Brain microvascular endothelial cell (primary cell): ENCODE measurements around the gene HS6ST3.

ENCODE experiments used
- DNase-seq: peaks from one replicate; pipeline ENCODE4 v3.0.0-alpha.2; 2020
- H3K27ac ChIP-seq: fragments of 250-450 bp; sonication (Bioruptor Pico); 2 replicates; pipeline ENCODE4 v1.5.1; 2020; ENCODE audit warnings: mild to moderate bottlenecking, moderate library complexity
- H3K27me3 ChIP-seq: fragments of 250-450 bp; sonication (Bioruptor Pico); replicated peaks from 2 replicates; pipeline ENCODE4 v1.5.1; 2020; ENCODE audit warnings: mild to moderate bottlenecking
- H3K36me3 ChIP-seq: fragments of 250-450 bp; sonication (Bioruptor Pico); replicated peaks from 2 replicates; pipeline ENCODE4 v1.5.1; 2020; ENCODE audit warnings: mild to moderate bottlenecking
- H3K4me3 ChIP-seq: 2 replicates; pipeline ENCODE4 v1.5.1; 2011; ENCODE audit warnings: low read depth, mild to moderate bottlenecking, control low read depth, low read length, moderate library complexity
- CTCF ChIP-seq: IDR thresholded peaks from 2 replicates; pipeline ENCODE4 v1.5.1; 2011; ENCODE audit warnings: low read depth, mild to moderate bottlenecking, moderate library complexity, low read length, control low read depth, inconsistent platforms; ENCODE audit errors: missing control alignments
- in situ Hi-C: cut with HindIII; loops from 2 replicates; pipeline ENCODE4 v1.10.0; 2017; ENCODE audit warnings: low sequenced_read_pairs, low pct_ligation_motif_present

HS6ST3 gene

DNA sequence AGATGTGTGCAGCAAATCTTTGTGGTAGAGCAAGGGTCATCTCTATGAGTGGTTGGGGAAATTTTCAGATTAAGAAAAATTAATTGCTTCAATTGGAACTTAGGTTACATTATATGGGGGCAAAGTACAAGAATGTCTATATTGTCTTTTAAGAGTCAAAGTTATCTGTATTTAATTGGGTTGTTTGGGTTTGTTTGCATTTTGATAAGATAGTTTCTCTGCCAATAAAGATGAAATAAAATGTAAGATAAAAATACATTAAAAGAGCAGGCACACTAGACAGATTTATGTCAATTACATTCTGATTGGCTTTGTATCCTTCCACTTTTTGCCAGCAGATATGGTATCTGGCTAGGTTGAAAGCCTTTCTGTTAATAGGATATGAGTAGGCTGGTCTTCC lies 587.1 kb downstream of the HS6ST3 start:
- H3K4me3 ChIP-seq = no peak overlapping the region
- no peak overlapping the region for H3K27ac ChIP-seq
- DNase-seq = no peak
- TF ChIP-seq CTCF = no peak
- in situ Hi-C loops = no loop called here
- H3K27me3 ChIP-seq = no peaks in the 10 kb centered on the region
- H3K36me3 ChIP-seq = no peaks in the 10 kb centered on the region

DNA sequence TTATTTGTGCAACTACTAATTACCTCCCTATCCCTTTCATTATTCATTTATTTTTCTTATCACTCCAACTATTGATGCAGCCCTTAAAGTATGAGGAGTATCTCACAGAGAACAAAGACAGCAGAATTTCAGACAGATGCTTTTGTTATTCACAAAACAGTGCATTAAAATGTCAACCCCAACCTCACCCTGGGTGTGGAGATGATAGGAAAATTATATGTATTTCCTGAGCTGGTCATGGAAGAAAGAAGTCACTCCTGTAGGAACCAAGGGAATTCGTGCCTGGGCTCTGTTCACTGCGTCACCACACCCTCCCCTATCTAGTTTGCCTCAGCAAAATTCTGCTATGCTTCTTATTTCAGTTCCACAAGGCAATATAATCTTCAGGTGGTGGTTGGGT lies 588.9 kb downstream of the HS6ST3 start:
- no peak overlapping the region for H3K27ac ChIP-seq
- no peak for DNase-seq

GRCh38 chr13:96680898-96681297 lies 591.0 kb downstream of the HS6ST3 start:
- in situ Hi-C loops = no loop called here
- TF ChIP-seq CTCF = no peak
- no peaks in the 10 kb centered on the region for H3K36me3 ChIP-seq

More for the DNA sequence above, 588.9 kb downstream of the HS6ST3 start:
- H3K36me3 ChIP-seq = no peaks in the 10 kb centered on the region
- H3K4me3 ChIP-seq = no peak overlapping the region
- H3K27me3 ChIP-seq = no peaks in the 10 kb centered on the region
- in situ Hi-C loops = no loop called here
- TF ChIP-seq CTCF = no peak

GRCh38 chr13:96681766-96682165 lies 591.9 kb downstream of the HS6ST3 start:
- in situ Hi-C loops = no loop called here
- no peak for DNase-seq
- Histone ChIP-seq H3K36me3 (no peaks in the 10 kb centered on the region), H3K27me3 (no peaks in the 10 kb centered on the region), H3K4me3 (no peak overlapping the region), H3K27ac (no peak overlapping the region)
- TF ChIP-seq CTCF = no peak

More at GRCh38 chr13:96680898-96681297, 591.0 kb downstream of the HS6ST3 start:
- Histone ChIP-seq H3K4me3 (no peak overlapping the region), H3K27ac (no peak overlapping the region), H3K27me3 (no peaks in the 10 kb centered on the region)
- DNase-seq = no peak

DNA sequence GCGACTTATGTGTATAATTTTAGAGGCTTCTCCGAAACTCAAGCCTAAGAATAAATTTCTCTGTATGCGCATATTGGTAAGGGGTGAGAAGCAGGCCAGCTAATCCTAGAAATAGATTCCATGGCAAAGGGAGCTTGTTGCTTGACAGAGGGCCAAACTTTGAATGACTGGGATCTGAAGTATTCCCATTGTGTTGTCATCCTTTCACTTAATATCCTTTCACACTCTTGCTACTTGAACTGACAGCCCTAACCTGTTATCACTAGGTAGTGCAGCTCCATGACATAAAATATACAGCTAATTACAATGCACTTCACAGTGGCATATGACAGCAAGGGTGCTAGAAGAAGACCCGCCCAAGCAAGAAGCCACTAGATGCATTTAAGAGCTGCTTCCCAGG lies 594.6 kb downstream of the HS6ST3 start:
- in situ Hi-C loops = no loop called here
- H3K36me3 ChIP-seq = no peaks in the 10 kb centered on the region
- no peak overlapping the region for H3K4me3 ChIP-seq
- H3K27ac ChIP-seq = no peak overlapping the region
- DNase-seq = no peak
- no peaks in the 10 kb centered on the region for H3K27me3 ChIP-seq
- no peak for TF ChIP-seq CTCF

- no peak for DNase-seq
- in situ Hi-C loops = no loop called here
- TF ChIP-seq CTCF = no peak
- Histone ChIP-seq H3K36me3 (no peaks in the 10 kb centered on the region), H3K27me3 (no peaks in the 10 kb centered on the region), H3K4me3 (no peak overlapping the region), H3K27ac (no peak overlapping the region)
These were observed 595.0 kb downstream of the HS6ST3 start for GRCh38 chr13:96684907-96685306.
